SK-N-SH (cell line): Measurements from ENCODE around the gene PLA2G2F. TPM values are rescaled to one million over a fixed set of nuclear protein-coding genes. Genes with fewer than 3 reads are reported as not detected.
A peak's percentile ranks its signal among the peaks of the same experiment; 100 is the strongest.

Experiments
- CTCF ChIA-PET: fragments of 300-600, 350-600 bp; formaldehyde crosslinking; extraction: SDS; loops from one replicate; lab custom pipeline; 2021; lab: Yijun Ruan, JAX
- POLR2A ChIA-PET: fragments of 350-600 bp; sonication (Branson Sonifier 250); formaldehyde crosslinking; extraction: SDS; loops from one replicate; lab custom pipeline; 2020; ENCODE audit warnings: antibody characterized with exemption, inconsistent platforms; lab: Yijun Ruan, JAX
- DNase-seq: peaks from one replicate; pipeline ENCODE4 v3.0.0; 2012
- H2AFZ ChIP-seq: fragments of 200-600 bp; sonication (generic); 2 replicates; pipeline ENCODE4 v1.8.1; 2016; ENCODE audit warnings: antibody characterized with exemption, mild to moderate bottlenecking, low read depth
- H3F3A ChIP-seq: fragments of 200-600 bp; sonication (generic); replicated peaks from 2 replicates; pipeline ENCODE3; 2016; ENCODE audit warnings: antibody characterized with exemption, mild to moderate bottlenecking; ENCODE audit not compliant: insufficient read depth
- H3K27ac ChIP-seq, 2 experiments: fragments of 200-500 bp in 1 of 2; fragments of 200-600 bp in 1 of 2; sonication (Bioruptor generic) in 1 of 2; sonication (generic), shearing (Covaris generic) in 1 of 2; 2 replicates each; pipeline versions ENCODE4 v1.5.1 to v1.6.1; 2014 to 2016; ENCODE audit warnings: low read depth in 2 of 2, inconsistent platforms in 1 of 2, low read length in 1 of 2, mild to moderate bottlenecking in 1 of 2, mixed read lengths in 1 of 2
- H3K27me3 ChIP-seq: fragments of 200-600 bp; sonication (generic), shearing (Covaris generic); 2 replicates; pipeline ENCODE4 v1.6.1; 2016; ENCODE audit warnings: mixed run types; ENCODE audit not compliant: insufficient read depth
- H3K36me3 ChIP-seq, 2 experiments: fragments of 200-500 bp in 1 of 2; fragments of 200-600 bp in 1 of 2; sonication (Bioruptor generic) in 1 of 2; sonication (generic) in 1 of 2; replicated peaks in 1 of 2; 2 replicates each; pipeline versions ENCODE3 to v1.5.1; 2014 to 2016; ENCODE audit warnings: low read length in 1 of 2, mild to moderate bottlenecking in 1 of 2; ENCODE audit not compliant: insufficient read depth in 2 of 2, control insufficient read depth in 1 of 2
- H3K4me1 ChIP-seq, 2 experiments: fragments of 200-500 bp in 1 of 2; fragments of 200-600 bp in 1 of 2; sonication (Bioruptor generic) in 1 of 2; sonication (generic), shearing (Covaris generic) in 1 of 2; 2 replicates each; pipeline versions ENCODE4 v1.5.1 to v1.6.1; 2014 to 2016; ENCODE audit warnings: low read depth in 1 of 2, low read length in 1 of 2, mixed run types in 1 of 2; ENCODE audit not compliant: insufficient read depth in 2 of 2, control insufficient read depth in 1 of 2
- H3K4me2 ChIP-seq: fragments of 200-600 bp; sonication (generic), shearing (Covaris generic); 2 replicates; pipeline ENCODE4 v1.6.1; 2017; ENCODE audit warnings: mixed run types
- H3K4me3 ChIP-seq, 2 experiments: fragments of 200-500 bp in 1 of 2; fragments of 200-600 bp in 1 of 2; sonication (Bioruptor generic) in 1 of 2; sonication (generic), shearing (Covaris generic) in 1 of 2; 2 replicates each; pipeline versions ENCODE4 v1.5.1 to v1.8.1; 2014 to 2016; ENCODE audit warnings: low read depth in 2 of 2, inconsistent platforms in 1 of 2, low read length in 1 of 2, mild to moderate bottlenecking in 1 of 2, mixed read lengths in 1 of 2, moderate library complexity in 1 of 2
- H3K79me2 ChIP-seq: fragments of 200-600 bp; sonication (generic); 2 replicates; pipeline ENCODE4 v1.8.1; 2017; ENCODE audit warnings: mild to moderate bottlenecking; ENCODE audit not compliant: insufficient read depth
- H3K9ac ChIP-seq: fragments of 200-600 bp; sonication (generic); 2 replicates; pipeline ENCODE4 v1.6.1; 2017; ENCODE audit warnings: mixed run types
- H3K9me2 ChIP-seq: fragments of 200-600 bp; sonication (generic); 2 replicates; pipeline ENCODE4 v1.6.1; 2017; ENCODE audit warnings: mixed run types
- H3K9me3 ChIP-seq: fragments of 200-600 bp; sonication (generic); 2 replicates; pipeline ENCODE4 v1.6.1; 2017; ENCODE audit warnings: mixed run types, mild to moderate bottlenecking, moderate library complexity
- H4K20me1 ChIP-seq: fragments of 200-600 bp; sonication (generic); 2 replicates; pipeline ENCODE4 v1.6.1; 2017; ENCODE audit warnings: mild to moderate bottlenecking, mixed run types; ENCODE audit not compliant: insufficient read depth
- ELF1 ChIP-seq: IDR thresholded peaks from 2 replicates; pipeline ENCODE4 v1.4.0; 2012
- EP300 ChIP-seq, 2 experiments: IDR thresholded peaks; 2 replicates each; pipeline versions ENCODE4 v1.4.0 to v1.6.1; 2012; ENCODE audit warnings: borderline replicate concordance in 1 of 2, low read depth in 1 of 2, low read length in 1 of 2
- FOXJ3 ChIP-seq: sonication (generic); formaldehyde crosslinking; IDR thresholded peaks from 2 replicates; pipeline ENCODE4 v1.5.1; 2020; ENCODE audit warnings: mild to moderate bottlenecking, missing genetic modification reagents
- GABPA ChIP-seq: IDR thresholded peaks from 2 replicates; pipeline ENCODE4 v1.4.0; 2012; ENCODE audit warnings: low read depth, mild to moderate bottlenecking
- MEF2A ChIP-seq: IDR thresholded peaks from 2 replicates; pipeline ENCODE4 v1.4.0; 2012; ENCODE audit warnings: low read depth, borderline replicate concordance
- NFIC ChIP-seq: IDR thresholded peaks from 2 replicates; pipeline ENCODE4 v1.4.0; 2012; ENCODE audit warnings: borderline replicate concordance
- POLR2AphosphoS5 ChIP-seq: IDR thresholded peaks from 2 replicates; pipeline ENCODE4 v1.6.1; 2012; ENCODE audit warnings: low read depth, low read length
- RAD21 ChIP-seq: IDR thresholded peaks from 2 replicates; pipeline ENCODE4 v1.6.1; 2012; ENCODE audit warnings: mild to moderate bottlenecking, low read length
- RCOR1 ChIP-seq: fragments of 150-350 bp; IDR thresholded peaks from 2 replicates; pipeline ENCODE4 v1.6.1; 2017; ENCODE audit warnings: antibody characterized with exemption, low read length
- RFX5 ChIP-seq: IDR thresholded peaks from 2 replicates; pipeline ENCODE4 v1.6.1; 2012; ENCODE audit warnings: mild to moderate bottlenecking, improper control_type of control experiment, low read length
- TAF1 ChIP-seq: IDR thresholded peaks from 2 replicates; pipeline ENCODE4 v1.6.1; 2012; ENCODE audit warnings: low read depth, mild to moderate bottlenecking, low read length, moderate library complexity, borderline replicate concordance
- TCF12 ChIP-seq: IDR thresholded peaks from 2 replicates; pipeline ENCODE4 v1.4.0; 2012
- TEAD4 ChIP-seq: IDR thresholded peaks from 2 replicates; pipeline ENCODE4 v1.4.0; 2012; ENCODE audit warnings: mild to moderate bottlenecking, borderline replicate concordance; ENCODE audit not compliant: insufficient read depth
- WGBS: methylation state at CpG from one replicate; pipeline ENCODE4 v1.1.6; 2017; ENCODE audit warnings: low lambda C conversion rate; 5-methylcytosine and 5-hydroxymethylcytosine counted together
- polyA plus RNA-seq, 3 experiments: library from polyadenylated mRNA; depleted of rRNA; stranded (reverse); fragments of >200 nt; gene quantifications; 2 replicates each; pipeline ENCODE4 v1.2.3, GENCODE V29; 2012
- TF ChIP-seq, protein P1 (sequence below): fragments of 150-350 bp; IDR thresholded peaks from 2 replicates; pipeline ENCODE4 v1.6.1; 2017; ENCODE audit warnings: antibody characterized with exemption, low read length, low read depth, borderline replicate concordance
- TF ChIP-seq, protein P2 (sequence below): IDR thresholded peaks from 2 replicates; pipeline ENCODE4 v1.4.0; 2012; ENCODE audit warnings: low read depth
- TF ChIP-seq, protein P3 (sequence below): IDR thresholded peaks from 2 replicates; pipeline ENCODE4 v1.4.0; 2012; ENCODE audit warnings: low read depth, borderline replicate concordance

PLA2G2F gene
- polyA plus RNA-seq, 1 of the 3 experiments (the other 2 are of a cell fraction): not detected

DNA sequence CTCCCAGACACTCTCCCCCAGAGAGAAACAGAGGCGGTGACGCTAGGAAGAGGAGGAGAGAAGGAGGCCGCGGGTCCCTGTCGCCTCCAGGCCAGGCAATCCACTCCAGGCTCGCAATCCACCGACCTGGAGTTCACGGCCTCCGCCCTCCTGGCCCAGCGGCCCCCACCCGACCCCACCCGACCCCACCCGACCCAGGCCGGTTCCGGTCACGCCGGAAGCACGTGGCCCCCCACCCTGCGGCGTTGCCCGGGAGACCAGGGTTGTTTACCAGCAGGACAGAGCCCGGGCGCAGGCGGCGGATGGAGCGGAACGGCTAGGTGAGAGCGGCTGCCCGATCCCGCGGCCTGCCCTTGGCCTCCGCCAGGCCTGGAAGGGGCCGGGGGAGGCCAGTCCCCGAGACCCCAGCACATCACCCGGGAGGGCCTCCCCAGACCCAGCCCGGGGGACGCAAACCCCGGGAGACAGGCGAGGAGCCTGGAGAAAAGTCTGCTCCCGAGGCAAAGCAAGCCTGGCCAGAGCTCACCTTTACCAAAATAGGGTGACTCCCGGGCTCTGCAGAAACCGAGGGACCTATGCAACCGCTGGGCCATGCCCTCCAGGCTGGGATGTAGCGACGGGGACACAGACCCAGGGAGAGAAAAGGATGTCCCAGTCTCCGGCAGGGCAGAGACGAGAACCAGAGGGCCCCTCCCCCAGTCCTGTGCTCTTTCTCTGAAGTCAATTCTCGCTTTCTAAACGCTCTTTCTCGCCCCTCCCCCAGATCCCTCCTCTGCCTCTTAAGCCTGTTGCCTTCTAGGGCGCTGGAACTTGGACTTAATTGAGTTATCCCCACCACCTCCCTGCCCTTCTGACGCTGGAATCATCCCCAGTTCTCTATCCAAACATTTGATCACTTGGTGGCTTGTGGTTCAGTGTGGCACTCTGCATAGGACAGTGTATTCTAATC is 47.0 kb downstream of the PLA2G2F start, which contains the start of the genes PLA2G2C and UBXN10:
PLA2G2C (minus strand) TSS at position 685 of the 949 bp plus-strand sequence. CDS start 9,155 bp downstream, outside the sequence.
UBXN10 (plus strand) TSS at position 263 of the 949 bp plus-strand sequence. CDS start 4,466 bp downstream, outside the sequence.
- Histone ChIP-seq H3K27me3 (no peaks in the 10 kb centered on the region; the same call in 1 of the 2 replicates), H3K27ac (no peak within 1 kb of the TSS), H3K9ac (no peak within 1 kb of the TSS), H3K4me2 (no peak within 1 kb of the TSS), H3K79me2 (no peaks in the 10 kb centered on the region), H3K36me3 (no peaks in the 10 kb centered on the region), H3K4me3 (no peak within 1 kb of the TSS), H2AFZ (no peak within 1 kb of the TSS), H4K20me1 (no peaks in the 10 kb centered on the region), H3K9me2 (no peaks in the 10 kb centered on the region), H3K9me3 (no peaks in the 10 kb centered on the region), H3K4me1 (peaks cover 0 to 3% of the 10 kb centered on the region in 2 experiments; a peak in 1 of 4 replicates), H3F3A (no peaks in the 10 kb centered on the region)
- no peak for TF ChIP-seq RCOR1
- ChIA-PET CTCF (no interaction called here), POLR2A (no interaction called here)
- DNase-seq: peak; percentile 61
- WGBS: 29% methylated on average over 22 of the region's 52 CpGs

DNA sequence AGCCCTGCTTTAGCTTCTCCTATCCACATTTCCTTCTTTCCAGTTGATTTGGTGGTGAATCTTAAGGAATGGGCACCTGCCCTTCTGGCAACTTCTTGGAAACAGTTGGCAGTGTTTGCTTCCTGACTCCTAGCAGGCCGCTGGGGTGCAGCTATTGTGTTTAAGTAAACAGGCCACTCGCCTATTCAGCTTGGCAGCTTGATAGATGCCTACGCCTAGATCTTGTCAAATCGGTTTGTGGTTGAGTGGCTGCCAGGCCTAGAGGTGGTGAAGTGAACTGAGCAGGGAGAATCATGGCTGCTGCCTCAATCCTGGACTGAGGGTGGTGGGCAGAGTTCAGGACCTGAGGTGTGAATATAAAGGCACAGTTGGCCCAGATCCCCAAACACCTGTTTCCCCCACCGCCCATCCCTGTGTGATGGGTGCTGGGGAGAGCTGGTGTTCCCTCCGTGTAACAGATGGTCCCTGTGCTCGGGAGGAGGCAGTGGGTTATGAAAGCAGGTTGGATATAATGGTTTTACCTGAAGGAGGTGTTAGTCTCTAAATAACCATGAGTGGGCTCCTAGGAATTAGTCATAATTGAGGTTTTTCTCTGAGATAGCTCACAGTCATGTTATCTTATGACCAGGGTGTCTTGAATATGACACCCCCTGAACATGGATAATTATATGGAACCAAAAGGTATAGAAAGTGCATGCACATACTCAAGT is 48.1 kb downstream of the PLA2G2F start:
- H3K79me2 ChIP-seq: no peaks in the 10 kb centered on the region
- H2AFZ ChIP-seq: no peak overlapping the region
- no peak overlapping the region for H3K9ac ChIP-seq
- H3K4me1 ChIP-seq: peaks cover 0 to 3% of the 10 kb centered on the region in 2 experiments; a peak in 1 of 4 replicates
- H3K9me2 ChIP-seq: no peaks in the 10 kb centered on the region
- 40% methylated on average over 7 of the region's 7 CpGs for WGBS
- ChIA-PET POLR2A (no interaction called here), CTCF (interaction anchor here (0.7 to 1.1 kb wide), 3 partner anchors 9 to 174 kb away, joined by 3 read pairs; no protein-coding TSS in a partner anchor)
- TF ChIP-seq EP300 (IDR thresholded peaks at IDR 0.05; ENCODE audit: borderline replicate concordance in 1 of 2, low read depth in 1 of 2, low read length in 1 of 2): no peak
- no peak for TF ChIP-seq MEF2A
- no peak for TF ChIP-seq POLR2AphosphoS5
- no peak for TF ChIP-seq TCF12
- no peak for TF ChIP-seq FOXJ3 (CRISPR knock-in tag)
- TF ChIP-seq TEAD4: no peak
- no peak for TF ChIP-seq NFIC
- TF ChIP-seq, protein P1, sequence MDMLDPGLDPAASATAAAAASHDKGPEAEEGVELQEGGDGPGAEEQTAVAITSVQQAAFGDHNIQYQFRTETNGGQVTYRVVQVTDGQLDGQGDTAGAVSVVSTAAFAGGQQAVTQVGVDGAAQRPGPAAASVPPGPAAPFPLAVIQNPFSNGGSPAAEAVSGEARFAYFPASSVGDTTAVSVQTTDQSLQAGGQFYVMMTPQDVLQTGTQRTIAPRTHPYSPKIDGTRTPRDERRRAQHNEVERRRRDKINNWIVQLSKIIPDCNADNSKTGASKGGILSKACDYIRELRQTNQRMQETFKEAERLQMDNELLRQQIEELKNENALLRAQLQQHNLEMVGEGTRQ: no peak
- TF ChIP-seq TAF1: no peak
- no peak for TF ChIP-seq ELF1
- TF ChIP-seq GABPA: no peak
- no peak for TF ChIP-seq RFX5
- TF ChIP-seq, protein P2, sequence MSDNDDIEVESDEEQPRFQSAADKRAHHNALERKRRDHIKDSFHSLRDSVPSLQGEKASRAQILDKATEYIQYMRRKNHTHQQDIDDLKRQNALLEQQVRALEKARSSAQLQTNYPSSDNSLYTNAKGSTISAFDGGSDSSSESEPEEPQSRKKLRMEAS: no peak
- TF ChIP-seq RAD21: no peak
- TF ChIP-seq, protein P3, sequence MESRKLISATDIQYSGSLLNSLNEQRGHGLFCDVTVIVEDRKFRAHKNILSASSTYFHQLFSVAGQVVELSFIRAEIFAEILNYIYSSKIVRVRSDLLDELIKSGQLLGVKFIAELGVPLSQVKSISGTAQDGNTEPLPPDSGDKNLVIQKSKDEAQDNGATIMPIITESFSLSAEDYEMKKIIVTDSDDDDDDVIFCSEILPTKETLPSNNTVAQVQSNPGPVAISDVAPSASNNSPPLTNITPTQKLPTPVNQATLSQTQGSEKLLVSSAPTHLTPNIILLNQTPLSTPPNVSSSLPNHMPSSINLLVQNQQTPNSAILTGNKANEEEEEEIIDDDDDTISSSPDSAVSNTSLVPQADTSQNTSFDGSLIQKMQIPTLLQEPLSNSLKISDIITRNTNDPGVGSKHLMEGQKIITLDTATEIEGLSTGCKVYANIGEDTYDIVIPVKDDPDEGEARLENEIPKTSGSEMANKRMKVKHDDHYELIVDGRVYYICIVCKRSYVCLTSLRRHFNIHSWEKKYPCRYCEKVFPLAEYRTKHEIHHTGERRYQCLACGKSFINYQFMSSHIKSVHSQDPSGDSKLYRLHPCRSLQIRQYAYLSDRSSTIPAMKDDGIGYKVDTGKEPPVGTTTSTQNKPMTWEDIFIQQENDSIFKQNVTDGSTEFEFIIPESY: no peak
- no peaks in the 10 kb centered on the region for H3K9me3 ChIP-seq
- DNase-seq: no peak
- H4K20me1 ChIP-seq: no peaks in the 10 kb centered on the region
- no peaks in the 10 kb centered on the region for H3F3A ChIP-seq
- H3K36me3 ChIP-seq: no peaks in the 10 kb centered on the region
- H3K4me3 ChIP-seq: no peak overlapping the region
- H3K27me3 ChIP-seq: no peaks in the 10 kb centered on the region; the same call in 1 of the 2 replicates
- no peak overlapping the region for H3K27ac ChIP-seq
- no peak overlapping the region for H3K4me2 ChIP-seq
